Camera-type eye (tissue), 1 donor: ENCODE data around the gene ST3GAL5. TPM values are rescaled to one million over a fixed set of nuclear protein-coding genes. Genes with fewer than 3 reads are reported as not detected.

Source experiments
- total RNA-seq: library from RNA; depleted of rRNA; stranded (reverse); fragments of >200 nt; gene quantifications from one replicate; pipeline ENCODE4 v1.2.3, GENCODE V29; 2014

The ST3GAL5 gene
- 32.7 TPM for total RNA-seq

DNA sequence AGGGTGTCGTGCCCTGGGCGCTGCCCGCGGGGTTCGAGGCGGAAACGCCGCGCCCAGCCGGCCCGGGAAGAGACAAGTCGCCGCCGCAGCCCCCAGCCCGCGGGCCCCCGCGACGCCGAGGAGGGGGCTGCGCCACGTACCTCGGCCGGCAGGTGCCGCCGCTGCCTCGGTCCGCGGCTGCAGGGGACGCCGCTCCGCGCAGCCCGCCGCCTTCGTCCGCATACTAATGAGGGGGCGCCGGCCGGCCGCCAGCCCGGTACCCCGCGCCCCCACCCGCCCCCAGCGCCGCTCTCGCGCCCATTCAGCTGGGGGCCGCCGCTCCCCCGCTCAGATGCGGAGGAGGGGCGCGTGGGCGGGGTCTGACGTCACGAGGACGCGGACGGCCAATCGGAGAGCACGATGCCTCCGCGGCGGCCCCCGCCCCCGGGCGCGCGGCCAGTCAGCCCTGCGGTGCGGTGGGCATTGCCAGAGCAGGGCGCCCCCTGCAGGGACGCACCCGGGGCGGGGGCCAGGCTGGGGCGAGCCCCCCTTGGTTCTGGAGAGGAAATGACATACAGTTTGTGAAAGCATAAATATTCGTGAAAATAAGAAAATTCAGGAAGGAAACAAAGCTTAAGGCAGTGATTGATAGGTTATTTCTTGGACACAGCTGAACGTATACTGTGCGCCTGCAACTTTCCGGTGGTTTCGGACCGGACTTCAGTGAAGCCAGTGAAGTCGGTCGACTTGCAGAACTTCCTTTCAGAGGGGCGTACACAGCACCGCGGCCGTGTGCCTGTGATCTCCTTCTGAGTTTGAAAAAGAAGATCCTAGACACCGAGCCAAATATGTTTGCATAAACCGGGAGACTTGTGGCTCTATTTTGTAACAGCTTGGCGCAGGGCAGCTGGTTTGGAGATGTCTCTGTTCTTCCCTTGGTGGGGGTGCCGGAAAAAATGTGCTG lies at the start of gene ST3GAL5:
Gene ST3GAL5 (minus strand): TSS at position 307 of the 943 bp plus-strand sequence. CDS start 85 bp downstream, at position 222.

Other genes starting within 250 kb of the ST3GAL5 start
- not detected for gene SFTPB, start 220.8 kb downstream of the ST3GAL5 start, total RNA-seq
- 0.27 TPM for gene GNLY, start 194.6 kb downstream of the ST3GAL5 start, total RNA-seq
- gene ATOH8, start 135.0 kb downstream of the ST3GAL5 start, total RNA-seq = 17.6 TPM
- gene POLR1A, start 216.9 kb upstream of the ST3GAL5 start, total RNA-seq = 23.6 TPM
- gene PTCD3, start 217.2 kb upstream of the ST3GAL5 start, total RNA-seq = 203 TPM